Endothelial cell (in vitro differentiated cells): ENCODE data around the gene BUD23. TPM values are rescaled to one million over a fixed set of nuclear protein-coding genes. Genes with fewer than 3 reads are reported as not detected.
"Not testable (repeated sequence)": the region's sequence is repeated elsewhere in the genome, so short reads cannot be mapped to it uniquely, and the experiment has no call there.

ENCODE experiments used
- DNase-seq: peaks from one replicate; pipeline ENCODE4 v3.0.0; 2021; ENCODE audit warnings: low spot score
- H3K27ac Mint-ChIP-seq: one replicate; pipeline ENCODE4 v1.8.0; 2021; ENCODE audit warnings: mixed read lengths, inconsistent platforms; ENCODE audit not compliant: unreplicated experiment
- H3K27me3 Mint-ChIP-seq: one replicate; pipeline ENCODE4 v1.8.0; 2021; ENCODE audit warnings: mild to moderate bottlenecking, moderate library complexity, mixed read lengths, inconsistent platforms; ENCODE audit not compliant: unreplicated experiment
- H3K36me3 Mint-ChIP-seq: one replicate; pipeline ENCODE4 v1.8.0; 2021; ENCODE audit warnings: mild to moderate bottlenecking, low read depth, mixed read lengths, inconsistent platforms; ENCODE audit not compliant: unreplicated experiment
- H3K4me1 Mint-ChIP-seq: one replicate; pipeline ENCODE4 v1.8.0; 2021; ENCODE audit warnings: mild to moderate bottlenecking, mixed read lengths, inconsistent platforms; ENCODE audit not compliant: unreplicated experiment
- H3K4me3 Mint-ChIP-seq: one replicate; pipeline ENCODE4 v1.8.0; 2021; ENCODE audit warnings: mild to moderate bottlenecking, mixed read lengths, inconsistent platforms; ENCODE audit not compliant: unreplicated experiment
- H3K9me3 Mint-ChIP-seq: one replicate; pipeline ENCODE4 v1.8.0; 2021; ENCODE audit warnings: mixed read lengths, inconsistent platforms; ENCODE audit not compliant: unreplicated experiment
- total RNA-seq: library from RNA; stranded (reverse); fragmentation: NEBNext Ultra II Directional; extraction: Animal tissue kit (Norgen Biotek cat#: 25700); gene quantifications from one replicate; pipeline ENCODE4 v1.2.1, GENCODE V29; 2021; ENCODE audit not compliant: unreplicated experiment
- TF ChIP-seq, protein P1 (sequence below): fragments of 200-600 bp; sonication (generic); IDR thresholded peaks from one replicate; pipeline ENCODE4 v1.5.0; 2021; ENCODE audit warnings: antibody characterized with exemption; ENCODE audit not compliant: unreplicated experiment

The BUD23 gene
- total RNA-seq, 1 donor from 2014 or later: 50.6 TPM

DNA sequence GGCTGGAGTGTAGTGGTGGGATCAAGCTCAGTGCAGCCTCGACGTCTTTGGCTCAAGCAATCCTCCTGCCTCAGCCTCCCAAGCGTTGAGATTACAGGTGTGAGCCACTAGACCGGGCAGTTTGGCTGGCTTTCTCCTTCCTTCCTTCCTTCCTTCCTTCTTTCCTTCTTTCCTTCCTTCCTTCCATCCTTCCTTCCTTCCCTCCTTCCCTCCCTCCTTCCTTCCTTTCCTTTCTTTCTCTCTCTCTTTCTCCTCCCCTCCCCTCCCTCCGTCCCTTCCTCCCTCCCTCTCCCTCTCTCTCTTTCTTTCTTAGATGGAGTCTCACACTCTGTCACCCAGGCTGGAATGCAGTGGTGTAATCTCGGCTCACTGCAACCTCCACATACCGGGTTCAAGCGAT, 23.4 kb upstream of the BUD23 start:
- TF ChIP-seq, protein P1, sequence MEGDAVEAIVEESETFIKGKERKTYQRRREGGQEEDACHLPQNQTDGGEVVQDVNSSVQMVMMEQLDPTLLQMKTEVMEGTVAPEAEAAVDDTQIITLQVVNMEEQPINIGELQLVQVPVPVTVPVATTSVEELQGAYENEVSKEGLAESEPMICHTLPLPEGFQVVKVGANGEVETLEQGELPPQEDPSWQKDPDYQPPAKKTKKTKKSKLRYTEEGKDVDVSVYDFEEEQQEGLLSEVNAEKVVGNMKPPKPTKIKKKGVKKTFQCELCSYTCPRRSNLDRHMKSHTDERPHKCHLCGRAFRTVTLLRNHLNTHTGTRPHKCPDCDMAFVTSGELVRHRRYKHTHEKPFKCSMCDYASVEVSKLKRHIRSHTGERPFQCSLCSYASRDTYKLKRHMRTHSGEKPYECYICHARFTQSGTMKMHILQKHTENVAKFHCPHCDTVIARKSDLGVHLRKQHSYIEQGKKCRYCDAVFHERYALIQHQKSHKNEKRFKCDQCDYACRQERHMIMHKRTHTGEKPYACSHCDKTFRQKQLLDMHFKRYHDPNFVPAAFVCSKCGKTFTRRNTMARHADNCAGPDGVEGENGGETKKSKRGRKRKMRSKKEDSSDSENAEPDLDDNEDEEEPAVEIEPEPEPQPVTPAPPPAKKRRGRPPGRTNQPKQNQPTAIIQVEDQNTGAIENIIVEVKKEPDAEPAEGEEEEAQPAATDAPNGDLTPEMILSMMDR: no peak
- no peak overlapping the region for H3K4me3 Mint-ChIP-seq
- peaks cover 5% of the 10 kb centered on the region for H3K4me1 Mint-ChIP-seq
- H3K27ac Mint-ChIP-seq: no peak overlapping the region
- DNase-seq: no peak
- peaks cover 6% of the 10 kb centered on the region for H3K36me3 Mint-ChIP-seq
- H3K9me3 Mint-ChIP-seq: no peaks in the 10 kb centered on the region
- no peaks in the 10 kb centered on the region for H3K27me3 Mint-ChIP-seq

DNA sequence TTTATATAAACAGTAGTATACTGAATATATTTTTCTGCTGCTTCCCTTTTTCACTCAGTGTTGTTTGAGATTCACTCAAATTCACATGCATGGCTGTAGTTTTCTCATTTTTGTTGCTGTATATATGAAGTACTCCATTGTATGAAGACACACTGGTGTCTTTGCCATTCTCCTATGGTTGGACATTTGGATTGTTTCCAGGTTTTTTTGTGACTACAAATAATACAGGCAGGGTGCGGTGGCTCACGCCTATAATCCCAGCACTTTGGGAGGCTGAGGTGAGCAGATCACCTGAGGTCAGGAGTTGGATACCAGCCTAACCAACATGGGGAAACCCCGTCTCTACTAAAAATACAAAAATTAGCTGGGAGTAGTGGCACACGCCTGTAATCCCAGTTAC, 22.8 kb upstream of the BUD23 start:
- H3K4me1 Mint-ChIP-seq, H3K36me3 Mint-ChIP-seq, H3K27ac Mint-ChIP-seq, H3K27me3 Mint-ChIP-seq, DNase-seq, H3K9me3 Mint-ChIP-seq, H3K4me3 Mint-ChIP-seq: not testable (repeated sequence)

DNA sequence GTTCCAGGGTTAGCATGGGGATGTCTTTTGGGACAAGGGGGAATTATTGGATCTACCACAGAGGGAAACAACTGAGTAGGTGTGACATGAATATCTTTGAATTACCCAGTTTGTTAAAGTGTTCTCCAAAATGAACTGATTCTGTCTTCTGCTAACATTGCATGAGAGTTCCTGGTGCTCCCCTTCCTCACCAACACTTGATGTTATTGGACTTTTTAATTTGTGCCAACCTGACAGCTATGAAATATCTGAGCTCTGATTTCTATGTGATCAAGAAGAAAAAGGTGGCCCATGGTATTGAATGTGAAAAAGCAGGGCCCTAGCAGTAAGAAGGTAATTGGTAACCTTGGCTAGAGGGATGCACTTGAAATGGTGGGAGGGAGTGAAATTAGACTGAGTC, 20.4 kb upstream of the BUD23 start:
- H3K4me3 Mint-ChIP-seq: peak overlapping the region; percentile 19
- TF ChIP-seq, protein P1: no peak
- H3K4me1 Mint-ChIP-seq: peaks cover 7% of the 10 kb centered on the region
- no peak overlapping the region for H3K27ac Mint-ChIP-seq
- H3K36me3 Mint-ChIP-seq: peaks cover 6% of the 10 kb centered on the region
- DNase-seq: no peak
- H3K9me3 Mint-ChIP-seq: no peaks in the 10 kb centered on the region
- H3K27me3 Mint-ChIP-seq: no peaks in the 10 kb centered on the region

GRCh38 chr7:73667344-73668102, 15.9 kb upstream of the BUD23 start, which contains the start of gene VPS37D:
TSS of gene VPS37D (plus strand) at chr7:73667831. CDS start at chr7:73667959, 128 bp downstream.
- TF ChIP-seq, protein P1: peak; percentile 96
- Mint-ChIP-seq H3K4me1 (peaks cover 17% of the 10 kb centered on the region), H3K36me3 (peaks cover 13% of the 10 kb centered on the region), H3K4me3 (peak within 1 kb of the TSS; percentile 97), H3K27me3 (peaks cover 11% of the 10 kb centered on the region), H3K9me3 (no peaks in the 10 kb centered on the region), H3K27ac (no peak within 1 kb of the TSS)
- peak; percentile 97 for DNase-seq

DNA sequence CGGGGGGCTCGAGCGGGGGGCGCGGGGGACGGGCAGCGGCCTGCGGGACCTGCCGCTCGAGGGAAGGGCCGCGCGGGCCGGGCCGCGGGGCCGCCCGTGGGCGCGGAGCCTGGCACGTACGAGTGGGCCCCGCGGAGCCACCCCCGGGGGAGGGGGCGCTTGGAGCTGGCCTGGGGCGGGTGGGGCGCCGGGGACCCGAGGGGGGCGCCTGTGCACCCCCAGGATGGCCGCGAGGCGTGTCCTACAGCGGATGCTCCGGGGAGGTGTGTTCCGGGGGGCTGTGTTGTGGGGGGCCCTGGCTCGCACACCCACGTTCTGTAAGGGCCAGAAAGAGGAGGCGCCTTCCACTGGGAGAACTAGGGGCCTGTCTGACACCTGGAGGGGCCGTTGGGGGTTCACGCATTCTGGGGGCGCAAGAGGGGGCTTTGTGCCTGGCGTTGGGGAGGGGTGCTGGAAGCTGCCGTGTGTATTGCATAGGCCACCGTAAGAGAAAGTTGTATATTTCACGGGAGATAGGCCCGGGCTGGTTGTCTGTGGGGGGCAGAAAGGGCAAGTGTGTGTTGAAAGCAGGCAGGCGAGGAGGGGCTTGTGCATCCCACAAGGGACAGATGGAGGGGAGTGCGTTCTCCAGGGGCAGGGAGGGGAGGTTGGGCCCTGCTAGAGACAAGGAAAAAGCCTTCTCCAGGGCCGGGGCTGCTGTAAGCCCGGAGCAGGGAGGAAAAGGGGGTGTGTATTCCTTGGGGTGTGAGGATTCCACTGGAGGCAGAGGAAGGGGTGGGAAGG, 15.1 kb upstream of the BUD23 start:
- TF ChIP-seq, protein P1: no peak
- H3K9me3 Mint-ChIP-seq: no peaks in the 10 kb centered on the region
- DNase-seq: no peak
- peaks cover 11% of the 10 kb centered on the region for H3K27me3 Mint-ChIP-seq
- peak overlapping the region; percentile 97 for H3K4me3 Mint-ChIP-seq
- peaks cover 9% of the 10 kb centered on the region for H3K36me3 Mint-ChIP-seq
- peak overlapping the region; percentile 24 for H3K27ac Mint-ChIP-seq
- H3K4me1 Mint-ChIP-seq: peaks cover 17% of the 10 kb centered on the region
